IPS DF 4.7 (cell line): ENCODE measurements around the gene NRN1L.
"Not testable (repeated sequence)": the region's sequence is repeated elsewhere in the genome, so short reads cannot be mapped to it uniquely, and the experiment has no call there.

Source experiments
- DNase-seq: peaks from one replicate; pipeline ENCODE4 v3.0.0-alpha.2; 2013; ENCODE audit warnings: low spot score; ENCODE audit errors: extremely low read depth

The NRN1L gene

DNA sequence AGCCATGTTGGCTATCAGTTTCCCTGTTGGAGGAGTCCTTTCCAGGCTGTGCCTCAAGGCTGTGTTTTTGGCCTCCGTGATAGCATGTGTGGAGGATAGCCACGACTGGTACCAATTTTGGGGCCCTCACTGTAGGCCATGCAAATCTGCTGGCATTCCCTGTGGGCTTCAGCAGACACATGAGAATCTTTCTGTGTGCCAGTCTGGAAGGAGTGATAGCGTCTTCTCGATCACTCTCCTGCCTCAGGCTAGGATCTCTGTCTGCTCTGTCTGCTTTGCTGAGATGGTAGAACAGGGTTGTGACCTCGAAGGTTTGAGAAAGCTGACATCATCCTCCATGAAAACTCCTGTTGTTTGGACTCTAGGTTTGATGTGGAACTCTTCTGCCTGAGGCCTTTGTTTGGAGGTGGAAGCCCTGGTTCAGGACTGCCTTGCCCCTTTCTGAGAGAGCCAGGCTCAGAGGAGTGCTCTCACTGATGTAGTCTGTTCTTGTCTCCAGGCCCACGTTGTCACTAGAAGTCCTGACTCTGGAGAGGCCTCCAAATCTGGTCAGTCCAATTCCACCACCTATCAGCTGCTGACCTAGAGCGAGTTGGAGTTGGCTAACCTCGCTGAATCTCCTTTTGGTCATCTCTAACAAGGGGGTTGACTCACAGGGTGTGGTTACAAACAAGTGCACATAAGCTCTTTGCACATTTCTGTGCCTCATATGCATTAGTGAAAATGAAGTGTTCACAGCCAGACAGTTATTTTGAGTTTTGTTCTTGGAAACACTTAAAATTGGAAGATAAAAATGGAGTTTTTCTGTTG, 23.9 kb upstream of the NRN1L start:
- DNase-seq: no peak

DNA sequence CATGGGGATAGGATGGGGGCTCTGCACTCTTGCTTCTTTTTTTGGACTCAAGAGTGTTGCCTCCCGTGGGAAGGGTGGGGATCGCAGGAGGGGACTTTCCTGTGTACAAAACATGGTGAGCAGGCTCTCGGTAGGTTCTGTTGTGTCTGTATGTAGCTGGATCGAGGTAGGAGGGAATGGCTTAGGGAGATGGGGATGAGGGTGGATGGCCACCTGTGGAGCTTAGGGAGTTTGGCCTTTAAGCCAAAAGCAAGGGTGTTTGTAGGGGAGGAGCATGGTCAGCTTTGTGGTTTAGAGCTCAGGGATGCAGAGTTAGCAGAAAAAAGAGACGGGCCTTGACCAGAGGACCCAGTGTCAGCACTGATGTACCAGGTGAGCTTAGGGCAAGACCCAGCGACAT, 22.8 kb upstream of the NRN1L start:
- DNase-seq: no peak

DNA sequence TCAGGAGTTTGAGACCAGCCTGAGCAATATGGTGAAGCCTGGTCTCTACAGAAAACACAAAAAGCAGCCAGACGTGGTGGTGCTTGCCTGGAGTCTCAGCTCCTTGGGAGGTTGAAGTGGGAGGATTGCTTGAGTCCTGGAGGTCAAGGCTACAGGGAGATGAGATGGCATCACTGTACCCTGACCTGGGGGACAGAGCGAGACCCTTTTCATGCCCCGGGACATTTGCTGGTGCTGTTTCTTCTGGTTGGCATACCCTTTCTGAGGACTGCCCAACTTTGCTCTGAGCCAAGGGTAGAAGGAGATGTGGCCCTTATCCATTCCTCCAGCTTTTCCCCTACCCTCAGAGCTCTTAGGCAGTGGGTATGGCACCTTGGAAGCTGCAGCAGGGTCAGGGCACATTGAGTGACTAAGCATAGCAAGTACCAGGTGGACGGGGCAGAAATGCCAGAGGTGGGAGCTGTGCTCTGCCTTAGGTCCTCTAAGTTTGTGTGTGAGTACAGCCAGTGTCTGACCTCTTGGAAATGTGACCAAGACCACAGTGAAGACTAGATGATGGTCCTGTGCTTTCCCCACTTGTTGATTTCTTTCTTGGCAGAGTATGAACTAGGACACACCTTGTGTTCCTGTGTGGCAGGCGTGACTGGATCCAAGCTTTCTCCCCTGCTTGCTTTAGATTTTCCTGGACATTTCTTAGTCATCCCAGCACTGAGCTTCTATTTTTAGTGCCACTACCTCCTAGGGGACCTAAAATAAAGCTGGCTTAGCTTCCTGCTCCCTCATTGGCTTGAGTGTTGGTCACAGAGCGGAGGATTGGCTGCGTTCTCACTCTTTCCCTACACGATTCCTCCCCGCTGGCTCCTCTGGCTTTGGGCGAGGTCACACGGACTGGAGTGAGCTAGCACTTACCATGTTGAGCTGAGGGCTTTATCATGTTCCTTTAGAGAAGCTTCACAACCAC, 21.8 kb upstream of the NRN1L start:
- DNase-seq: no peak

DNA sequence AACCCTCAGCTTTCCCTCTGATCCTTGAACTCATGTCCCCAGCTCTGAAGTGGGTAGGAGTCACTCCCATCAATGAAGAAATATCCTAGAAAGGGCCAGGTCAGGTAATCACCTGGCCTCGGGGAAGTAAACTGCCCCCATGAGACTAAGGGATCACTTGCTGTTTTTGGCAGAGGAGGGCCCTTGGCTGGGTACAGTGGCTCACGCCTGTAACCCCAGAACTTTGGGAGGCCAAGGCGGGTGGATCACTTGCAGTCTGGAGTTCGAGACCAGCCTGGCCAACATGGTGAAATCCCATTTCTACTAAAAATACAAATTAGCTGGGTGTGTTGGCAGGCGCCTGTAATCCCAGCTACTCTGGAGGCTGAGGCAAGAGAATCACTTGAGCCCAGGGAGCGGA, 20.6 kb upstream of the NRN1L start:
- DNase-seq: not testable (repeated sequence)

DNA sequence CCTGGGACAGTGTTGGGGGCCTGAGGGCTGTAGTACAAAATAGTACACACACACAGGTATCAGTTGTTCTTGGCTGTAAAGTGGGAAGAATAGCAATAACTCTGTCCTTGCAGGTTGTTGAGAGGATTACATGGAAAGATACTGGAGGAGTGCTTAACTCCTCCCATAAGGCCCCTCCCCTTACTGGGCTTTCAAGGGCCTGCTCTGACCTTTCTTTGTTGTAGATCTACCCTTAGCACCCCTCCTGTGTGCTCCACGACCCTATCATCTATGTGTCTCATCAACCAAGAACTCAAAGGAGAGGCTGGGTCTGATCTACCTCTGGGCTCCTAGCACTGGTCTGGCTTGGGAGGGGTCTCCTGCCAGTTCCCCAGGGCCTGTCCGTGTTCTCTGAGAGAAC, 20.1 kb upstream of the NRN1L start:
- DNase-seq: no peak

DNA sequence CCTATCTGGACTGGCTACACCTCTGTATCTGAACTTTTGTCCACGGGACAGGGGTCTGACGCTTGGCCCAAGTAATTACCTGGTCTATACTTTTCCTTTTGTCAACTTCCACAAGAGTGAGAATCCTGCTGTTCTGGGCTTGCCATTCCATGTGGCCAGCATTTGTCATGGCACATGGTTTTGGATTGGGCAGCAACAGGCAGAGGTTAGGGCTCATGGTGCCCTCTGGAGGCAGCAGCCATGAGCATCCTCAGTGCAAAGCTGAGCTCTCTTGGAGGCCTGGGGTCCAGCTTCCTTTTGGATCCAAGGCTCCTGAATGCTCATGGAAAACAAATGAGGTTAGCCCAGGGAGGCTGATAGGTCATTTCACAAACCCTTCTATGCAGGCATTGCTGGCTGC, 19.4 kb upstream of the NRN1L start:
- DNase-seq: no peak

DNA sequence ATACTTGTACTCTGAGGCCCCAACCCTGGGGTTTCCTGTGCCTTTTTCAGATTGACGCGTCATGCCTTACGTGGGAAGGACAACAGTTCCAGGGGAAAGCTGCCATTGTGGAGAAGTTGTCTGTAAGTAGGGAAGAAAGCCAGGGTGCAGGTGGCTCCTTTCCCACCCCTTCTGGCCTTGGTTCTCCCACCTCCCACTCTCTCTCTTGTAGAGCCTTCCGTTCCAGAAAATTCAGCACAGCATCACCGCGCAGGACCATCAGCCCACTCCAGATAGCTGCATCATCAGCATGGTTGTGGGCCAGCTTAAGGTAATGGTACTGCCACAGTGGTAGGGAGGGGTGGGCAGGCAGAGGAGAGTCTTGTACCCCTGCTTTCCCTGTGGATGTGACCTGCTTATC, 16.4 kb upstream of the NRN1L start:
- no peak for DNase-seq

DNA sequence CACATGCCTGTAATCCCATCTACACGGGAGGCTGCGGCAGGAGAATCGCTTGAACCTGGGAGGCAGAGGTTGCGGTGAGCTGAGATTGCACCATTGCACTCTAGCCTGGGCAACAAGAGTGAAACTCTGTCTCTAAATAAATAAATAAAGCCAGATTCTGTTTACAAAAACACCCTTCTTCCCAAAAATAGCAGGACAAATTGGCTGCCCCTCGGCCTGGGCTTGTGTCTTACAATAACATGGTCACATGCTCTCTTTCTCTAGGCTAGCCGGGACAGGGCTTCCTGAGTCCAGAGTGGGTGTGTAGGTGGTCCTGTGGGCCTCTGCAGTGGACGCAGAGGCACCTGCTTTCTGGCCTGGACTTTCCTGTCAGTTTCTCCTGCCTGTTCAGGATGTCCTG, 15.0 kb upstream of the NRN1L start:
- no peak for DNase-seq

DNA sequence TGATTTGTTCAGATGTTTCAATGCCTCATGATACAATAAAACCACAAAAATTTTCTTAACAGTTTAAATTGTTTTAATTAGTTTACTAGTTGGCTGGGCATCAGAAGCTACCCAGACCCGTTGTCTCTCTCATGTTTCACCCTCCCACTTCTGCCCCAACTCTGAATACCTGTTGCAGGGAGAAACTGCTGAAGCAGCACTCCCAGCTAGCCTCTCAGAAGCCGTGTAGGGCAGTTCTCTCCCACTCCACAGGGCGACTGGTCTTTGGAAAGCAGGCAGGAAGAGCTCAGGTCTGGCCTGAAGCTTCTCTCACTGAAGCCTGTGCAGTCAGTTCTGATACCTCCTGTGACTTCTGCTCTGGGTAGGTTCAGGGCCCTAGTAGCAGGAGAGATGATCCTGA, 13.4 kb upstream of the NRN1L start:
- DNase-seq: no peak

DNA sequence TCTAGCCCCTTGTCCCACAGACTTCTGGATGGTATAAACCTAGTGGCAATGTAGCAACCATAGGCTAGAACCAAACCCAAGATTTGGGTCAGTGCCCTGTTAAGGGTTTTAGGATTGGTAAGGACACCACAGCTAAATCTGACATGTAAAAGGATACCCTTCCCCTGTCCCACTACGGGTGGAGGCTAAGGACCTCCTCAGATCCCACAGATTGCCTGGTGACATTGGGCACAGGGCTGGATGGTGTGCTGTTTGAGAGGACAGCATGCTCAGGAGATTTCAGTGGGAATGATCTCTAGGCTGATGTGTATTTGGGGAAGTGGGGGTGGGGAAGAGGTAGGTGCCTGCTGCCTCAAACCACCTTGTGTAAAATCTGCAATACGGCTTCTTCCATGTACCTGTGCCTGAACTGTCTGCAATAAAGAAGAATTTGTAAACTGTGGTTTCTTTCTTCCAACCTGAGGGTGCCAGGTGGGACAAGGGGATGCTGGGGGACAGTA, 12.5 kb upstream of the NRN1L start:
- no peak for DNase-seq

DNA sequence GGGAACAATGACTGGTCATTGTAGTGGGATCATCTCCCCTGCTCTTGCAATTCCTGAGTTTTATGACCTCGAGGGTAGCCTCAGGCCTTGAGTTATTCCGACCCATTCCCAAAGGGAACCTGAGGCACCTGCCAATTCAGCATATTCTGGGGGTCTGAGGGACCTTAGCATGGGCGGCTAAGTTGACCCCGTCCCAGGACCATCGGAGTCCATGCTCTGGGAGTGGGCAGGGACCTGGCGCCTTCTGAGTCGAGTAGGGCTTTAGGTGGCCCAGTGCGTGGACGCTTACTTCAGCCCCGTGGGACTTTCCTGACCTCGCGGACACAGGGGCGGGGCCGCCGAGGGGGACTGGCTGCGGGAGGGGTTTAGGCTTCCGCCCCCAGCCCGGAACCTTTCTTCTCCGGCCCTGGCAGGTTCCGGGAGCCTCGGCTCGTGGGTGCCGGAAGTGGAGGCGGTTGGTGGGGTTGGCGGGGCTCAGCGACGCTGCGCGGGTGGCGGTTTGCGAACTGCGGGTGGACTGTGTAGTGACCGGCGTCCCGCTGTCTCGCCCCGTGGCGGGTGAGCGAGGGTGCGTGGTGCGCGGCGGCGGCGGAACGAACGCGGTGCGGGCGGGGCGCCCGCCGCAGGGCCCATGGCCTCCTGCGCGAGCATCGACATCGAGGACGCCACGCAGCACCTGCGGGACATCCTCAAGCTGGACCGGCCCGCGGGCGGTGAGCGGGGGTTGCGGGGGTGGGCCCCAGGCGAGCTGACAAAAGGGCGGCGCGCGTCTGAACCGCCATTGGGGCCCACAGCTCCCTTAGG, 11.9 kb upstream of the NRN1L start, which contains the start of gene EDC4:
Gene EDC4 (plus strand): TSS at position 422 of the 804 bp plus-strand sequence. CDS start 210 bp downstream, at position 632.
- no peak for DNase-seq

DNA sequence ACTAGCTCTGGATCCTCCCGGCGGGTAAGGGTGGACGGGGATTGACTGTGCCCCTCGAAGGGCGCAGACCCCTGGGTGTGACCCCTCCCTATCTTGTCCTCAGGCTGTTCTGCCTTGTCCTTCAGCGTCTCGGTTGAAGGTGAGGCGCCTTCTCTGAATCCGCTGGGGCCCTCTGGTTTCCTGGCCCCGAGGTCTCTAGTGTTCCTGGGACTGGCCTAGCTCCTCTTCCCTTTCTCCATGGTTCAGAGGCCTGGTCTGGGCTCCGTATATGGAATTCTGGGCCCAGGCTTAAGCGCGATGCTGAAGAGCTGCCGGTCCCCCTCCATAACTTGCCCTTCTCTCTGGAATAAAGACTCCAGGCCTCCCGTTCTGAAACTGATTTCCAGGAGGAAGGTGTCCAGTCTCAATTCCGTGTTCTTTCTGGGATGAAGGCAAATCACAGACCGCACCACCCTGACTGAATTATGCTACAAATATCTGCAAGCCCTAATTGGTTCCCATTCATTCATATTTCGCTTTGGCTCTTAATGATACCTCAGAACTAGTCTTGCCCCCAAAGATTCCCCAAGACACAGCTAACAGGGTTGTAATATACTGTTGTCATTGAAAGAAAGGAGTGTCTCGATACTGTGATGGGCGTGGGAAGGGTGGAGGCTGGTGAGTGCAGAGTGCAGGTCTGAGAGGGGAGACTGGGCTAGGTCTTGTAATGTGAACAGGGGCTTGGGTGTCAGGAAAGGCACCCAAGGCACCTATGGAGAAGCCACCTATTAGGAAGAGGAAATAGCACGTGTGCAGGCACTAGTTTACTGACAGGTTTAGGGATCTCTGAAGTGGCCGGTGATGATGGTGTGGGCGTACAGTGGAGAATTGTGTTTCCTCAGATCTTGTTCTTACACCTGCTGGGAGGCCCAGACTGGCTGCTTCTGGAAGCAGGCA, 11.0 kb upstream of the NRN1L start:
- DNase-seq: no peak

DNA sequence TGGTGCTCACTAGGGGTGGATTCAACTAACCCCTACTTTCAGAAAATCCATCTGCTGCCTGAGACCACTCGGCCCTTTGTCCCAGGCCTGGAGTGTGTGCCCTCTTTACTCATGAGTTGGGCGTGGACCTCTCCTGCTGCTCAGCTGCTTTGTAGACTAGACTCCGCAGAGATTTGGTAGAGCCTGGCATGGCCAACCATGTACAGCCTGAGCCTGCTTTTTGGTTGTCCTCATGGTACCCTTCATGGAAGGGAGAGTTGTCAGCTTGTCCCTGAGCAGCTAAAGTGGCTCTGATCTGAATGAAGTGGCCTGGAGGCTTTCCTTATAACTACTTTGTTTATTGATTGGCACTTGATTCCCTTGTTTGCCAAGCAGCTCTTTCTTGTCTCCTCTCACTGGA, 10.3 kb upstream of the NRN1L start:
- DNase-seq: no peak

DNA sequence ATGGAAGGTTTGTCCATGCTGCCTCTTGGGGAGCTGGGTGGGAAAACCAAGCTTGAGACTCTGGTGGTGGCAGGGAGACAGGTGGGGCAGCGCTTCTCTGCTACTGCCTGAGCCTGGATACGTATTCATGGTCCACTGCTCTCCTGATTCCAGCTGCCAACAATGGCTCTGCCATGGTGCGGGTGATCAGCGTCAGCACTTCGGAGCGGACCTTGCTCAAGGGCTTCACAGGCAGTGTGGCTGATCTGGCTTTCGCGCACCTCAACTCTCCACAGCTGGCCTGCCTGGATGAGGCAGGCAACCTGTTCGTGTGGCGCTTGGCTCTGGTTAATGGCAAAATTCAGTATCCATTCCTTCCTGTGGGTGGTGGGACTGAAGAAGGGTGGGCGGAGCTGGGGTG, 7.6 kb upstream of the NRN1L start:
- DNase-seq: no peak

DNA sequence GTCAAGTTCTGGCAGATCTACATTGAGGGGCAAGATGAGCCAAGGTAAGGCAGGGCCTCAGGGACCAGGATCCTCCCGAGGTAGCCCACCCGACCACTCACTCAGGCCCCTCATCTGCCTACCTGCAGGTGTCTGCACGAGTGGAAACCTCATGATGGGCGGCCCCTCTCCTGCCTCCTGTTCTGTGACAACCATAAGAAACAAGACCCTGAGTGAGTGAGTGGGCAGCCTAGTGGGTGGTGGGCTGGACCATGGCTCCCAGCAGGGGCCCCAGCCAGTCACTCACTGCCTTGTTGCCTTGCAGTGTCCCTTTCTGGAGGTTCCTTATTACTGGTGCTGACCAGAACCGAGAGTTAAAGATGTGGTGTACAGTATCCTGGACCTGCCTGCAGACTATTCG, 6.5 kb upstream of the NRN1L start:
- no peak for DNase-seq

DNA sequence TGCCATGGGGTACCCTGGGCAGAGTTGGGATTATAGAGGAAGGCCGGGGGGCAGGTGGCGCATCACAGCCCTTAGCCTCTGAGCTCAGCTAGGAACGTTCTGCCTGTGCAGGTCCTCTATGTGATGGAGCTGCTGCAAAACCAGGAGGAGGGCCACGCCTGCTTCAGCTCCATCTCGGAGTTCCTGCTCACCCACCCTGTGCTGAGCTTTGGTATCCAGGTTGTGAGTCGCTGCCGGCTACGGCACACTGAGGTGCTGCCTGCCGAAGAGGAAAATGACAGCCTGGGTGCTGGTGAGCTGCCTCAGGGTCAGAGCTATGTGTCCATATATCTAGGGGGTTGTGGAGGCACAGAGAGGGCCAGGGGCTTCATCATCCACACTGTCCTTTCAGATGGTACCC, 5.8 kb upstream of the NRN1L start:
- DNase-seq: no peak

DNA sequence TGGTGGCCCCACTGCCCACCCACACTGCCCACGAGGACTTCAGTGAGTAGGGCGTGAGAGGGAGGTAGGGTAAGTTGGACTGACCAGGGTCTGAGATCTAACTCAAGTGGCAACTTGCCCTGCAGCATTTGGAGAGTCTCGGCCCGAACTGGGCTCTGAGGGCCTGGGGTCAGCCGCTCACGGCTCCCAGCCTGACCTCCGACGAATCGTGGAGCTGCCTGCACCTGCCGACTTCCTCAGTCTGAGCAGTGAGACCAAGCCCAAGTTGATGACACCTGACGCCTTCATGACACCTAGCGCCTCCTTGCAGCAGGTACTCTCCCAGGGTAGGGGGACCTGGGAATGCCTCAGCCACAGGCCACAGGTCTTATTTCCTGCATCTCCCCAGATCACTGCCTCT, 5.2 kb upstream of the NRN1L start:
- no peak for DNase-seq

DNA sequence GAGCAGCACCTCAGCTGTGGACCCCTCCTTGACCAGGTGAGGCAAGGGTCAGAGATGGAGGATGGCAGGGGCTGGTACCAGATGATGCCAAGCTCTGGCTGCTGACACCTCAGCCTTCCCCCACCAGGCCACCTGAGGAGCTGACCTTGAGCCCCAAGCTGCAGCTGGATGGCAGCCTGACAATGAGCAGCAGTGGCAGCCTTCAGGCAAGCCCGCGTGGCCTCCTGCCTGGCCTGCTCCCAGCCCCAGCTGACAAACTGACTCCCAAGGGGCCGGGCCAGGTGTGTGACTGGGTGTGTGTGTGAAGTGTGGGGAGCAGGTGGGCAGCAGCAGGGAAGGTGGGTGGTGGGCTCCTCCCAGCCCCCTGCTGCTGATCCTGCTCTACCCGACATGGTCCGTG, 4.7 kb upstream of the NRN1L start:
- DNase-seq: no peak

DNA sequence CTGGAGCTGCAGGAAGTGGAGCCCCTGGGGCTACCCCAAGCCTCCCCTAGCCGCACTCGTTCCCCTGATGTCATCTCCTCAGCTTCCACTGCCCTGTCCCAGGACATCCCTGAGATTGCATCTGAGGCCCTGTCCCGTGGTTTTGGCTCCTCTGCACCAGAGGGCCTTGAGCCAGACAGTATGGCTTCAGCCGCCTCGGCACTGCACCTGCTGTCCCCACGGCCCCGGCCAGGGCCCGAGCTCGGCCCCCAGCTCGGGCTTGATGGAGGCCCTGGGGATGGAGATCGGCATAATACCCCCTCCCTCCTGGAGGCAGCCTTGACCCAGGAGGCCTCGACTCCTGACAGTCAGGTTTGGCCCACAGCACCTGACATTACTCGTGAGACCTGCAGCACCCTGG, 4.1 kb upstream of the NRN1L start:
- no peak for DNase-seq

DNA sequence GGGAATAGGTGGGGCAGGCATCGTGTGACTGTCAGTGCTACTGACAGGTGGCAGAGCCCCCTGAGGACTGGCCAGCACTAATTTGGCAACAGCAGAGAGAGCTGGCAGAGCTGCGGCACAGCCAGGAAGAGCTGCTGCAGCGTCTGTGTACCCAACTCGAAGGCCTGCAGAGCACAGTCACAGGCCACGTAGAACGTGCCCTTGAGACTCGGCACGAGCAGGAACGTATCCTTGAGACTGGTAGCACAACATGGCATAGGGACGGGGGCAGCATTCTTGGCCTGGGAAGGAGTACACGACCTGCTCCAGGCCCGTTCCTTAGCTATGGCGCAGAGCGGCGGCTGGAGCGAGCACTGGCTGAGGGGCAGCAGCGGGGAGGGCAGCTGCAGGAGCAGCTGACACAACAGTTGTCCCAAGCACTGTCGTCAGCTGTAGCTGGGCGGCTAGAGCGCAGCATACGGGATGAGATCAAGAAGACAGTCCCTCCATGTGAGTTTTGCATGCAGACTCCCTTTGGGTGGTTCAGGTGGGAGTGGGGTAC, 3.0 kb upstream of the NRN1L start:
- DNase-seq: no peak
